Measurements from ENCODE around the gene C16orf96. TPM values are rescaled to one million over a fixed set of nuclear protein-coding genes. Genes with fewer than 3 reads are reported as not detected.

The C16orf96 gene
- total RNA-seq, 1 experiment from 2014 or later = 0.10 TPM

GRCh38 chr16:4626396-4626795 lies 70.3 kb downstream of the C16orf96 start:
- H2AFZ ChIP-seq (ENCODE audit: low read depth, low read length, poor library complexity, severe bottlenecking) = no peak overlapping the region
- DNase-seq (ENCODE audit: low read depth, low spot score) (no peak), ATAC-seq (no peak)
- no TSS peak for BruUV-seq (replicated peaks)
- no peaks in the 10 kb centered on the region for H4K20me1 ChIP-seq (ENCODE audit: insufficient read depth)
- POLR2A ChIA-PET = interaction anchor here (1.4 kb wide), 1 partner anchor 10 kb away, joined by 3 read pairs; no protein-coding TSS in a partner anchor
- peak overlapping the region; percentile 86 to 87 for H3K4me3 ChIP-seq (replicated peaks in 1 of 2; ENCODE audit: low read depth in 1 of 2, low read length in 2 of 2)
- no peaks in the 10 kb centered on the region for H3K9me2 ChIP-seq (ENCODE audit: insufficient read depth)
- no peaks in the 10 kb centered on the region for H3K36me3 ChIP-seq (ENCODE audit: control insufficient read depth in 1 of 2, insufficient read depth in 2 of 2, low read length in 2 of 2)
- RAD21 ChIA-PET (ENCODE audit: low non-redundant PET in 1 of 2, low total read pairs in 2 of 2, uncharacterized antibody in 2 of 2, unreplicated experiment in 2 of 2) = no interaction called here
- H3K4me2 ChIP-seq (ENCODE audit: low read length) = peak overlapping the region; percentile 89
- TF ChIP-seq POLR2AphosphoS5 (IDR thresholded peaks at IDR 0.05; ENCODE audit: low read depth, low read length) (no peak), EZH2 (IDR thresholded peaks at IDR 0.05) (no peak), ELF1 (IDR thresholded peaks at IDR 0.05; ENCODE audit: borderline replicate concordance, low read depth) (no peak), YY1 (IDR thresholded peaks at IDR 0.05; ENCODE audit: extremely low read depth, insufficient replicate concordance, low read depth, low read length) (no peak), EGR1 (IDR thresholded peaks at IDR 0.05; ENCODE audit: low read depth) (no peak), JUND (IDR thresholded peaks at IDR 0.05) (no peak)
- no peak overlapping the region for H3K27ac ChIP-seq (ENCODE audit: low read depth, low read length)
- H3K79me2 ChIP-seq (ENCODE audit: insufficient read depth, low read length) = peaks cover 61% of the 10 kb centered on the region
- peaks cover 15 to 21% of the 10 kb centered on the region in 2 experiments for H3K4me1 ChIP-seq (ENCODE audit: control insufficient read depth in 1 of 2, insufficient read depth in 2 of 2, low read length in 2 of 2)
- peaks cover 2 to 3% of the 10 kb centered on the region in 2 experiments; a peak in 1 of 4 replicates for H3K9me3 ChIP-seq (ENCODE audit: control insufficient read depth in 1 of 2, insufficient read depth in 1 of 2, low read depth in 1 of 2, low read length in 2 of 2)
- no peaks in the 10 kb centered on the region for H3K27me3 ChIP-seq (ENCODE audit: insufficient read depth, low read length)
- intact Hi-C loops (cut with micrococcal nuclease) = no loop called here
- CTCF ChIA-PET = interaction anchor here (1.3 kb wide), 1 partner anchor 10 kb away, joined by 5 read pairs; no protein-coding TSS in a partner anchor
- 0 out of 2 replicates have a peak overlapping the region, but pooled peaks have one; percentile 96 for H3K9ac ChIP-seq (ENCODE audit: low read length)

GRCh38 chr16:4628283-4628682 lies 72.1 kb downstream of the C16orf96 start:
- peaks cover 15 to 21% of the 10 kb centered on the region in 2 experiments for H3K4me1 ChIP-seq (ENCODE audit: control insufficient read depth in 1 of 2, insufficient read depth in 2 of 2, low read length in 2 of 2)
- ChIA-PET RAD21 (ENCODE audit: low non-redundant PET in 1 of 2, low total read pairs in 2 of 2, uncharacterized antibody in 2 of 2, unreplicated experiment in 2 of 2) (no interaction called here), CTCF (no interaction called here), POLR2A (no interaction called here)
- BruUV-seq (replicated peaks) = no TSS peak
- no peaks in the 10 kb centered on the region for H4K20me1 ChIP-seq (ENCODE audit: insufficient read depth)
- no peak for DNase-seq (ENCODE audit: low read depth, low spot score)
- no peaks in the 10 kb centered on the region for H3K36me3 ChIP-seq (ENCODE audit: control insufficient read depth in 1 of 2, insufficient read depth in 2 of 2, low read length in 2 of 2)
- intact Hi-C loops (cut with micrococcal nuclease) = no loop called here
- H3K9me3 ChIP-seq (ENCODE audit: control insufficient read depth in 1 of 2, insufficient read depth in 1 of 2, low read depth in 1 of 2, low read length in 2 of 2) = peaks cover 3 to 6% of the 10 kb centered on the region in 2 experiments; a peak in 1 of 4 replicates
- no peak overlapping the region for H3K9ac ChIP-seq (ENCODE audit: low read length)
- no peak overlapping the region for H3K4me3 ChIP-seq (replicated peaks in 1 of 2; ENCODE audit: low read depth in 1 of 2, low read length in 2 of 2)
- no peaks in the 10 kb centered on the region for H3K9me2 ChIP-seq (ENCODE audit: insufficient read depth)
- no peak overlapping the region for H2AFZ ChIP-seq (ENCODE audit: low read depth, low read length, poor library complexity, severe bottlenecking)
- H3K27me3 ChIP-seq (ENCODE audit: insufficient read depth, low read length) = no peaks in the 10 kb centered on the region
- peaks cover 76% of the 10 kb centered on the region for H3K79me2 ChIP-seq (ENCODE audit: insufficient read depth, low read length)
- no peak overlapping the region for H3K27ac ChIP-seq (ENCODE audit: low read depth, low read length)
- no peak overlapping the region for H3K4me2 ChIP-seq (ENCODE audit: low read length)
- TF ChIP-seq FOSL1 (IDR thresholded peaks at IDR 0.05; ENCODE audit: low read depth) (no peak), ZBTB33 (IDR thresholded peaks at IDR 0.05; ENCODE audit: extremely low read depth, insufficient replicate concordance, low read length) (no peak), REST (IDR thresholded peaks at IDR 0.05; ENCODE audit: low read depth) (no peak)
- TF ChIP-seq, protein P1, sequence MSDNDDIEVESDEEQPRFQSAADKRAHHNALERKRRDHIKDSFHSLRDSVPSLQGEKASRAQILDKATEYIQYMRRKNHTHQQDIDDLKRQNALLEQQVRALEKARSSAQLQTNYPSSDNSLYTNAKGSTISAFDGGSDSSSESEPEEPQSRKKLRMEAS (IDR thresholded peaks at IDR 0.05) = no peak
- ATAC-seq = no peak
